Activated CD4-positive, alpha-beta T cell treated with anti-CD3 and anti-CD28 coated beads for 48 hours (primary cell): ENCODE measurements around the gene SYNE1.
"Not testable (repeated sequence)": the region's sequence is repeated elsewhere in the genome, so short reads cannot be mapped to it uniquely, and the experiment has no call there.

Source experiments
- DNase-seq: peaks from one replicate; pipeline ENCODE4 v3.0.0-alpha.2; 2020

SYNE1 gene

DNA sequence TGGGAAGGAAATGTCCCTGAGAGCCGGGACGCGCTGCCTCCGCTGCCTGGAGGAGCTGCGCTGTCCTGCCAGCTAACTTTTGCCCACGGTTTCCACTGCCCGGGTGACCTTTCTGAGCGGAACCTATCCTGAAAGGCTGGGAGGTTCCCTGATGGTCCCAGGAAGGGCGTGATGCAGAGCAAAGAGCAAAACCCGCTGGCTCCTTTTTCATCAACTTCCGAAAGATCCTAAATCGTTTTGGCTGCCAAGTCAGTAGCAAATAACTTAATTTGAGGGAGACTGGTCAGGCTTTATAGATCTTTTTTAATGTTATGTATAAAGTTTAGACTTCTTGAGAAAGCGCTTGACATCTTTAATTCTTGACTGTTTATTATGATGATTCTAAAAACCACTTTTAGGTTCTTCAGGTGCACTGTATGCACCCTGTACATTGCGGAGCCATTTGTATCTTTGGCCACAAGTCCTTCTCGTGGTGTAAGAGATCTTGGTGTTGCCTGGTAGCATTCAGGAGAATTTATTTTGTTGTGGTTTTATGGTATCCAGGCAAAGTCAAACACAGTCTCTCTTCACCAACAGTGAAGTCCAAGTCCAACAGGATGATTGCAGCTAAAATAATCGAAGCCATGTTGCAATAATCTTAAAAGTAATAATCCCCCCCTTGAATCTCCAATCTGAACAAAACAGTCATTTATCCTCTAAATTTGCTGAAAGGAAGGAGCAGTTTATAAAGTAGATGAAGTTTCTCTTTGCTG lies at the start of gene SYNE1:
Gene SYNE1 (minus strand): TSS at position 67 of the 752 bp plus-strand sequence. CDS start 9,031 bp downstream, outside the sequence.
- DNase-seq: no peak

DNA sequence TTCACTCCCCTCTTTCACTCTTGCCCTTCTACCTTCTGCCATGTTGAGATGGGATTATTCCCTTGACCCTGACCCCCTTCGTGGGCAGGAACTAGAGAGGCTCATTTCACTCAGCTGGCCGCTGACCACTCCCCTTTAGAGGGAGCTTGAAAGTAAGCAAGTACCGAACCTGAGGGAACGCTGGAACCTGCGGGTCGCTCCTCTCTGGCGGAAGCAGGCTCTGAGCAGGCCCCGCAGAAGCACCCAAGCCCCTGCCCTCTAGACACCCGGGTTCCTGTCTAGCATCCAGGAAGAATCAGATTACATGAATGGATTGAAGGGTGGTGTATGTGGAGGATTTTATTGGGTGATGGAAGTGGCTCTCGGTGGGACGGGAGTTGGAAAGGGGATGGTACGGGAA lies 48.7 kb upstream of the SYNE1 start:
- DNase-seq: no peak

DNA sequence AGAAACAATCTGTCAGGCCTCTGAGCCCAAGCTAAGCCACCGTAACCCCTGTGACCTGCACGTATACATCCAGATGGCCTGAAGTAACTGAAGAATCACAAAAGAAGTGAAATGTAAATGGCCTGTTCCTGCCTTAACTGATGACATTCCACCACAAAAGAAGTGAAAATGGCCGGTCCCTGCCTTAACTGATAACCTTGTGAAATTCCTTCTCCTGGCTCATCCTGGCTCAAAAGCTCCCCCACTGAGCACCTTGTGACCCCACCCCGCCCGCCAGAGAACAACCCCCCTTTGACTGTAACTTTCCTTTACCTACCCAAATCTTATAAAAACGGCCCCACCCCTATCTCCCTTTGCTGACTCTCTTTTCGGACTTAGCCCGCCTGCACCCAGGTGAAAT lies 45.8 kb upstream of the SYNE1 start:
- DNase-seq: not testable (repeated sequence)

DNA sequence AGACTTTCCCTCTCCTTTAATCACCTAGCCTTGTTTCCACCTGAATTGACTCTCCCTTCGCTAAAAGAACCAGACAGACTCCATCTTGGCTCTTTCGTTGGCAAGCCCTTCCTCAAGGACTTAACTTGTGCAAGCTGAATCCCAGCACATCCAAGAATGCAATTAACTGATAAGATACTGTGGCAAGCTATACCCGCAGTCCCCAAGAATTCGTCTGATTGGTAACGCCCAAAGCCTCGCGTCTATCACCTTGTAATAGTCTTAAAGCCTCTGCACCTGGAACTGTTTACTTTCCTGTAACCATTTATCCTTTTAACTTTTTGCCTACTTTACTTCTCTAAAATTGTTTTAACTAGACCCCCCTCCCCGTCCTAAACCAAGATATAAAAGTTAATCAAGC lies 45.0 kb upstream of the SYNE1 start:
- DNase-seq: no peak

- DNase-seq: no peak
Measured at GRCh38 chr6:152680879-152681517, 43.8 kb upstream of the SYNE1 start.

DNA sequence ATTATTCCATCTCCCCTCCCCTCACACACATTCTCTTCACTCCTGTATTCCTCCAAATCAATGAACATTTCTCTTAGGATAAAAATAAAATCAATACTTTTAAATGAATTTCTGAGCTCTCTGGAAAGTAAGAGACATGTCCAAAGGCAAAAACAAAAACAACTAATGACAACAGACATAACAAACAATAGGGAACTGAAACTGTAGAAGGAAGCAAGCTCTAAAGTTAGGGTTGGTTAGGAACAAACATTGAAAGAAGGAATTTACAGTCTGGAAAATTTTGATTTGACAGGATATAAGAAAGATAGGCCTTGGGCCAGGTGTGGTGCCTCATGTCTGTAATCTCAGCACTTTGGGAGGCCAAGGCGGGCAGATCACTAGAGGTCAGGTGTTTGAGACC lies 43.0 kb upstream of the SYNE1 start:
- no peak for DNase-seq

DNA sequence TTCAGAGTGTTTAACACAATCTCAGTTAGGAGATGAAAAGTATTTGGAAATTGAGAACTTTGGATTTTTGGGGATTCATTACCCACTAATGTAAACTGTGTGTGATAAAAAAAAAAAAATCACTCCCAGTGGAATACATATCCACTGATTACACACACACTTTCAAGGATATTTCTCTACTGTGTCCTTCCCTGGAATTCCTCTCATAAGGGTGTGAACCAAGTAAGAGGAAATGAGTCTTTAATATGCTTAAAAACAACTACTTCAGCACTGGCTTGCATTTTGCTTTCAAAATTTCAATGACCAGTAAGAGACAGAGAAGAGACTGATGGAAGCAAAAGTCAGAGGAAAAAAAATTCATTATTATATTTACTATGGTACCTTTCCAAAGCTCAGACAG lies 36.1 kb upstream of the SYNE1 start:
- DNase-seq: no peak

DNA sequence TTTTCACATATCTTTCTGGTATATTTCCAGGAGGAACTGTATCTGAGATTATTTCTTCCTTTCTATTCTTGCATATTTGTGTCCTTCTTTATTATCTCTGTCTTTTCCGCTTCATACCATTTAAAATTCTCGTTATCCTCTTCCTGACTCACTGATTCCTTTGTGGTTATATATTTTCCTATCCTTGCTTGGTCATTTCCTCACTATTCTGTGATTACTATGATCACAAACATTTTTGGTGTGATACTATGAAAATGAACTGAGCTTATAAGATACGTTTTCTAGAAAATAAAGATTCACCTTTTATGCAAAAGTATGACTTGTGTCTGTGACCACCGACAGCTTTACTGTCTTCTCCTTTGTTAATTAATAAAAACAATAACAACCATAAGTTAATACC lies 34.0 kb upstream of the SYNE1 start:
- DNase-seq: no peak

GRCh38 chr6:152669895-152670294 lies 32.7 kb upstream of the SYNE1 start:
- no peak for DNase-seq

- no peak for DNase-seq
Measured at GRCh38 chr6:152661776-152662175, 24.6 kb upstream of the SYNE1 start.

- DNase-seq: no peak
Measured at GRCh38 chr6:152651986-152652385, 14.8 kb upstream of the SYNE1 start.

DNA sequence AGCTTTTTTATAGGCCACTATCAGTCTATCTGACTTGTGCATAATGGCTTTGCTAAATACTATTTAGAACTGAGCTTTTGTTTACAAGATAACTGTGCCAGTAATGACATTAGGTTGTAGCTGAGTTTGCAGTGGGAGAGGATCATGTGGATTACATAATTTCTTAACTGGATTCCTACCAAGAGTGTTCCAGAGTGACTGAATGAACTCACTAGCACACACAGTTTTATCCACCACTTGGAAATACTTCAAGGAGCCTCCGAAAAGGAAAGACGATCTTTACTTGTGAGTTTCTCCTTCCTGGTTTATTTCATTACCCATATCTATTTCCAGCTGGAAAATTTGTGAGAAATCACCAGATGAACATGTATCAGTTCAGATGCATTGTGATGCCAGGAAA lies 10.9 kb upstream of the SYNE1 start:
- DNase-seq: no peak

- DNase-seq: not testable (repeated sequence)
Measured at GRCh38 chr6:152646732-152647131, 9.6 kb upstream of the SYNE1 start.

GRCh38 chr6:152642578-152643375 lies 5.6 kb upstream of the SYNE1 start:
- peak; percentile 39 for DNase-seq

- peak; percentile 3 for DNase-seq
Measured at GRCh38 chr6:152636609-152637295, 410 bp downstream of the SYNE1 start.

DNA sequence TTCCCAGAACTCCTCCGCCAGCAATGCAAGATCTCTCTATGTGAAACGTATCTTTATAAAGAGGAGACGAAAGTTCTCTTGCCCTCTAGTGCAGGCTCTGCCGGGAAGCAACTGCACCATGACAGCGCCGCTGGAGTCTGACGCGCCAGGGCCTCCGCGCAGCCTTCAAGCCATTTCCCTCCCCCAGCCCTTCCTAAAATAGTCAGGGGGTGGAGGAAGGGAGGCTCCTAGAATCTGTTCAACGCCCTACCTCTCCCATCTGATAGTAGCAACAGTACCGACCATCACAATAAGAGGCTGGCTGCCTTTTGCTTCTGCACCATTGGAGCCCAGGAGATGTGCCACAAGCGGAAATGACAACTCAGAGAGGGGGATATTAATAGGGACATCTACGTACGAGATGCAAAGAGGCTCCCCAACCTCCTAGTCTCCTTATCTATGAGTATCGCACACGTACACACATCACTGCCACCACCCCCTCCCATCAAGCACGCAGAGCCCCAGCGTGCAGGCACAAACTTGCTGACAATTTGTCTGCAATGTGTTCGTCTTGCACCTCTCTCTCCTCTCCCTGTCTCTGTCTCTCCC lies 1.0 kb downstream of the SYNE1 start:
- peak; percentile 3 for DNase-seq

DNA sequence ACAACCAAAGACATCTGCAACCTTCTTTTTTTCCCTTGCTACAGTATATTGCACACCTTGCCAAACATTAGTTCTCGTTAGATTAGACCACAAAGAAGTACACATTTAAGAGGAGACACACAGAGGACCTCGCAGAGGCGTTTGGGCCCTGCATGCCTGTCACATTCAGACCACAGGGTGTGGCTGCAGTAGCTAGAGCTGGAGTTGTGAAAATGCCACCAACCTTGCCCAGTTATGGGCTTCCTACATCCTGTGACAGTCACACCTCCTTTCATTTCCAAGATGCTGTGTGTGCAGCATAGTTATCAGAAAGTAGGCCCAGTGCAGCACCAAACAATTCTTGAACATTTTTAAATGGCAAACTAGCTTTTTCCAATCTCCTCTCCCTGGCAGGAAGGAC lies 2.4 kb downstream of the SYNE1 start:
- peak; percentile 9 for DNase-seq

DNA sequence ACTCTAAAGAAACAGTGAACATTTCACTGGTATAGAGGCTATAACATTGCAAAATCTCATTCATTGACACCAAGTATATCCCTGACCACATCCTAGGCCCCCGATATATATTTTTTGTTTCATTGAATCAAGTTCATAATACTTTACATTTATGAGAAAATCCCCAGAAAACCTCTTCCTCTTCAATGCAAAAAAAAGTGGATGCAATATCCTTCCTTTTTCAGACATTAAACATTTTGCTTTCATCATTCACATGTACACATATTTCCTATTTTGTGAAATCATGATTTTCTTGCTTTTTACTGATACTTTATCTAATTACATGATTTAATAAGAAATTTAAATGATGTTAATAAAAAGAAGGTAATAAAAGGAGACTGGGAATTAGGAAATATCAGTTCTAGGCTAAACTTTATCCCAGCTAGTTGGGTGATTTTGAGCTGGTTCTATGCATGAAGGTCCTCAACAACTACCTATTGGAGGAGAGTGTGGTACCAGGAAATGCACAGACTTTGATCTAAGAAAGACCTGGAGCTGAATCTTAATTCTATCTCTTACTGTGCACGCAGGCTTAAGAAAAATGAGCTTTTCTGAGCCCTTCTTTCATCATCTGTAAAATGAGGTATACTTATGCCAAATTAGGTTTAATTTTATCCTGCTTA lies 4.9 kb downstream of the SYNE1 start:
- DNase-seq: no peak

GRCh38 chr6:152631376-152631775 lies 5.8 kb downstream of the SYNE1 start:
- DNase-seq: no peak

- no peak for DNase-seq
Measured at GRCh38 chr6:152630832-152631231, 6.3 kb downstream of the SYNE1 start.

- DNase-seq: no peak
Measured at GRCh38 chr6:152625213-152625612, 11.9 kb downstream of the SYNE1 start.

DNA sequence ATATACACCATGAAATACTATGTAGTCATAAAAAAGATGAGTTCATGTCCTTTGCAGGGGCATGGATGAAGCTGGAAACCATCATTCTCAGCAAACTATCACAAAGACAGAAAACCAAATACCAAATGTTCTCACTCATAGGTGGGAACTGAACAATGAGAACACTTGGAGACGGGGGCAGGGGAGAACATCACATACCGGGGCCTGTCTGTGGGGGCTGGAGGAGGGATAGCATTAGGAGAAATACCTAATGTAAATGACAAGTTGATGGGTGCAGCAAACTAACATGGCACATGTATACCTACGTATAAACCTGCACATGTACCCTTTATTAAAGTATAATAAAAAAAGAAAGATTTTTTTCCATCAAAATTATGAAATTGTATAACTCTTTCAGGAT lies 22.4 kb downstream of the SYNE1 start:
- not testable (repeated sequence) for DNase-seq
